Measurements from ENCODE around the gene GPS1. TPM values are rescaled to one million over a fixed set of nuclear protein-coding genes. Genes with fewer than 3 reads are reported as not detected.

Gene GPS1
- total and polyA plus RNA-seq, 9 of the 15 experiments (the other 6 are each of a cell fraction or from before 2014, with no cell fraction given): 3.1 to 167 (median 69.9) TPM

DNA sequence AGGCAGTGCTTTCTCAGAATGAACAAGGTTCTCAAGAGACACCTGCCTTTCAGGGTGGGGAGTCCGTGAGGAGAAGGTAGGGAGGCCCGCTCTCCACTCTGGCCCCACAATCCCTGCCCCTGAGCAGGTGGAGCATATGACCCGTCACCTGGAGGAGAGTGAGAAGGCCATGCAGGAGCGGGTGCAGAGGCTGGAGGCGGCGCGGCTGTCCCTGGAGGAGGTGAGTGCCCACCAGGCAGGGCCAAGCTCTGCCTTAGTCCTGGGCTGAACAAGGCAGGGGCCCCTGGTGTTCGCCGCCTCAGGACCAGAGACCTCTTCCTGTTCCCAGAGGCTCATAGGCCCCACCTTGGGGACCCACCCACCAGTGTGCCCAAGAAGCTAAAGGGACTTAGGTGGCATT lies 22.7 kb upstream of the GPS1 start (continued):
- TF ChIP-seq, protein P1, sequence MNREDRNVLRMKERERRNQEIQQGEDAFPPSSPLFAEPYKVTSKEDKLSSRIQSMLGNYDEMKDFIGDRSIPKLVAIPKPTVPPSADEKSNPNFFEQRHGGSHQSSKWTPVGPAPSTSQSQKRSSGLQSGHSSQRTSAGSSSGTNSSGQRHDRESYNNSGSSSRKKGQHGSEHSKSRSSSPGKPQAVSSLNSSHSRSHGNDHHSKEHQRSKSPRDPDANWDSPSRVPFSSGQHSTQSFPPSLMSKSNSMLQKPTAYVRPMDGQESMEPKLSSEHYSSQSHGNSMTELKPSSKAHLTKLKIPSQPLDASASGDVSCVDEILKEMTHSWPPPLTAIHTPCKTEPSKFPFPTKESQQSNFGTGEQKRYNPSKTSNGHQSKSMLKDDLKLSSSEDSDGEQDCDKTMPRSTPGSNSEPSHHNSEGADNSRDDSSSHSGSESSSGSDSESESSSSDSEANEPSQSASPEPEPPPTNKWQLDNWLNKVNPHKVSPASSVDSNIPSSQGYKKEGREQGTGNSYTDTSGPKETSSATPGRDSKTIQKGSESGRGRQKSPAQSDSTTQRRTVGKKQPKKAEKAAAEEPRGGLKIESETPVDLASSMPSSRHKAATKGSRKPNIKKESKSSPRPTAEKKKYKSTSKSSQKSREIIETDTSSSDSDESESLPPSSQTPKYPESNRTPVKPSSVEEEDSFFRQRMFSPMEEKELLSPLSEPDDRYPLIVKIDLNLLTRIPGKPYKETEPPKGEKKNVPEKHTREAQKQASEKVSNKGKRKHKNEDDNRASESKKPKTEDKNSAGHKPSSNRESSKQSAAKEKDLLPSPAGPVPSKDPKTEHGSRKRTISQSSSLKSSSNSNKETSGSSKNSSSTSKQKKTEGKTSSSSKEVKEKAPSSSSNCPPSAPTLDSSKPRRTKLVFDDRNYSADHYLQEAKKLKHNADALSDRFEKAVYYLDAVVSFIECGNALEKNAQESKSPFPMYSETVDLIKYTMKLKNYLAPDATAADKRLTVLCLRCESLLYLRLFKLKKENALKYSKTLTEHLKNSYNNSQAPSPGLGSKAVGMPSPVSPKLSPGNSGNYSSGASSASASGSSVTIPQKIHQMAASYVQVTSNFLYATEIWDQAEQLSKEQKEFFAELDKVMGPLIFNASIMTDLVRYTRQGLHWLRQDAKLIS (CRISPR knock-in tag; IDR thresholded peaks at IDR 0.05): no peak
- no peak for TF ChIP-seq CTBP1 (IDR thresholded peaks at IDR 0.05; ENCODE audit: borderline replicate concordance)
- TF ChIP-seq, protein P2, sequence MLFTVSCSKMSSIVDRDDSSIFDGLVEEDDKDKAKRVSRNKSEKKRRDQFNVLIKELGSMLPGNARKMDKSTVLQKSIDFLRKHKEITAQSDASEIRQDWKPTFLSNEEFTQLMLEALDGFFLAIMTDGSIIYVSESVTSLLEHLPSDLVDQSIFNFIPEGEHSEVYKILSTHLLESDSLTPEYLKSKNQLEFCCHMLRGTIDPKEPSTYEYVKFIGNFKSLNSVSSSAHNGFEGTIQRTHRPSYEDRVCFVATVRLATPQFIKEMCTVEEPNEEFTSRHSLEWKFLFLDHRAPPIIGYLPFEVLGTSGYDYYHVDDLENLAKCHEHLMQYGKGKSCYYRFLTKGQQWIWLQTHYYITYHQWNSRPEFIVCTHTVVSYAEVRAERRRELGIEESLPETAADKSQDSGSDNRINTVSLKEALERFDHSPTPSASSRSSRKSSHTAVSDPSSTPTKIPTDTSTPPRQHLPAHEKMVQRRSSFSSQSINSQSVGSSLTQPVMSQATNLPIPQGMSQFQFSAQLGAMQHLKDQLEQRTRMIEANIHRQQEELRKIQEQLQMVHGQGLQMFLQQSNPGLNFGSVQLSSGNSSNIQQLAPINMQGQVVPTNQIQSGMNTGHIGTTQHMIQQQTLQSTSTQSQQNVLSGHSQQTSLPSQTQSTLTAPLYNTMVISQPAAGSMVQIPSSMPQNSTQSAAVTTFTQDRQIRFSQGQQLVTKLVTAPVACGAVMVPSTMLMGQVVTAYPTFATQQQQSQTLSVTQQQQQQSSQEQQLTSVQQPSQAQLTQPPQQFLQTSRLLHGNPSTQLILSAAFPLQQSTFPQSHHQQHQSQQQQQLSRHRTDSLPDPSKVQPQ (CRISPR knock-in tag; IDR thresholded peaks at IDR 0.05; ENCODE audit: borderline replicate concordance): no peak
- TF ChIP-seq ELF1 (tag; IDR thresholded peaks at IDR 0.05): no peak
- TF ChIP-seq RBBP5 (IDR thresholded peaks at IDR 0.05; ENCODE audit: borderline replicate concordance, insufficient read depth, low read length, poor library complexity, severe bottlenecking): no peak
- TF ChIP-seq YBX1 (IDR thresholded peaks at IDR 0.05): no peak
- TF ChIP-seq, protein P3, sequence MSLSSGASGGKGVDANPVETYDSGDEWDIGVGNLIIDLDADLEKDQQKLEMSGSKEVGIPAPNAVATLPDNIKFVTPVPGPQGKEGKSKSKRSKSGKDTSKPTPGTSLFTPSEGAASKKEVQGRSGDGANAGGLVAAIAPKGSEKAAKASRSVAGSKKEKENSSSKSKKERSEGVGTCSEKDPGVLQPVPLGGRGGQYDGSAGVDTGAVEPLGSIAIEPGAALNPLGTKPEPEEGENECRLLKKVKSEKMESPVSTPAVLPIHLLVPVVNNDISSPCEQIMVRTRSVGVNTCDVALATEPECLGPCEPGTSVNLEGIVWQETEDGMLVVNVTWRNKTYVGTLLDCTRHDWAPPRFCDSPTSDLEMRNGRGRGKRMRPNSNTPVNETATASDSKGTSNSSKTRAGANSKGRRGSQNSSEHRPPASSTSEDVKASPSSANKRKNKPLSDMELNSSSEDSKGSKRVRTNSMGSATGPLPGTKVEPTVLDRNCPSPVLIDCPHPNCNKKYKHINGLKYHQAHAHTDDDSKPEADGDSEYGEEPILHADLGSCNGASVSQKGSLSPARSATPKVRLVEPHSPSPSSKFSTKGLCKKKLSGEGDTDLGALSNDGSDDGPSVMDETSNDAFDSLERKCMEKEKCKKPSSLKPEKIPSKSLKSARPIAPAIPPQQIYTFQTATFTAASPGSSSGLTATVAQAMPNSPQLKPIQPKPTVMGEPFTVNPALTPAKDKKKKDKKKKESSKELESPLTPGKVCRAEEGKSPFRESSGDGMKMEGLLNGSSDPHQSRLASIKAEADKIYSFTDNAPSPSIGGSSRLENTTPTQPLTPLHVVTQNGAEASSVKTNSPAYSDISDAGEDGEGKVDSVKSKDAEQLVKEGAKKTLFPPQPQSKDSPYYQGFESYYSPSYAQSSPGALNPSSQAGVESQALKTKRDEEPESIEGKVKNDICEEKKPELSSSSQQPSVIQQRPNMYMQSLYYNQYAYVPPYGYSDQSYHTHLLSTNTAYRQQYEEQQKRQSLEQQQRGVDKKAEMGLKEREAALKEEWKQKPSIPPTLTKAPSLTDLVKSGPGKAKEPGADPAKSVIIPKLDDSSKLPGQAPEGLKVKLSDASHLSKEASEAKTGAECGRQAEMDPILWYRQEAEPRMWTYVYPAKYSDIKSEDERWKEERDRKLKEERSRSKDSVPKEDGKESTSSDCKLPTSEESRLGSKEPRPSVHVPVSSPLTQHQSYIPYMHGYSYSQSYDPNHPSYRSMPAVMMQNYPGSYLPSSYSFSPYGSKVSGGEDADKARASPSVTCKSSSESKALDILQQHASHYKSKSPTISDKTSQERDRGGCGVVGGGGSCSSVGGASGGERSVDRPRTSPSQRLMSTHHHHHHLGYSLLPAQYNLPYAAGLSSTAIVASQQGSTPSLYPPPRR (CRISPR knock-in tag; IDR thresholded peaks at IDR 0.05; ENCODE audit: borderline replicate concordance): no peak
- TF ChIP-seq SETDB1 (IDR thresholded peaks at IDR 0.05; ENCODE audit: low read length): no peak
- TF ChIP-seq, protein P4, sequence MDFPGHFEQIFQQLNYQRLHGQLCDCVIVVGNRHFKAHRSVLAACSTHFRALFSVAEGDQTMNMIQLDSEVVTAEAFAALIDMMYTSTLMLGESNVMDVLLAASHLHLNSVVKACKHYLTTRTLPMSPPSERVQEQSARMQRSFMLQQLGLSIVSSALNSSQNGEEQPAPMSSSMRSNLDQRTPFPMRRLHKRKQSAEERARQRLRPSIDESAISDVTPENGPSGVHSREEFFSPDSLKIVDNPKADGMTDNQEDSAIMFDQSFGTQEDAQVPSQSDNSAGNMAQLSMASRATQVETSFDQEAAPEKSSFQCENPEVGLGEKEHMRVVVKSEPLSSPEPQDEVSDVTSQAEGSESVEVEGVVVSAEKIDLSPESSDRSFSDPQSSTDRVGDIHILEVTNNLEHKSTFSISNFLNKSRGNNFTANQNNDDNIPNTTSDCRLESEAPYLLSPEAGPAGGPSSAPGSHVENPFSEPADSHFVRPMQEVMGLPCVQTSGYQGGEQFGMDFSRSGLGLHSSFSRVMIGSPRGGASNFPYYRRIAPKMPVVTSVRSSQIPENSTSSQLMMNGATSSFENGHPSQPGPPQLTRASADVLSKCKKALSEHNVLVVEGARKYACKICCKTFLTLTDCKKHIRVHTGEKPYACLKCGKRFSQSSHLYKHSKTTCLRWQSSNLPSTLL (IDR thresholded peaks at IDR 0.05): no peak
- TF ChIP-seq, protein P5, sequence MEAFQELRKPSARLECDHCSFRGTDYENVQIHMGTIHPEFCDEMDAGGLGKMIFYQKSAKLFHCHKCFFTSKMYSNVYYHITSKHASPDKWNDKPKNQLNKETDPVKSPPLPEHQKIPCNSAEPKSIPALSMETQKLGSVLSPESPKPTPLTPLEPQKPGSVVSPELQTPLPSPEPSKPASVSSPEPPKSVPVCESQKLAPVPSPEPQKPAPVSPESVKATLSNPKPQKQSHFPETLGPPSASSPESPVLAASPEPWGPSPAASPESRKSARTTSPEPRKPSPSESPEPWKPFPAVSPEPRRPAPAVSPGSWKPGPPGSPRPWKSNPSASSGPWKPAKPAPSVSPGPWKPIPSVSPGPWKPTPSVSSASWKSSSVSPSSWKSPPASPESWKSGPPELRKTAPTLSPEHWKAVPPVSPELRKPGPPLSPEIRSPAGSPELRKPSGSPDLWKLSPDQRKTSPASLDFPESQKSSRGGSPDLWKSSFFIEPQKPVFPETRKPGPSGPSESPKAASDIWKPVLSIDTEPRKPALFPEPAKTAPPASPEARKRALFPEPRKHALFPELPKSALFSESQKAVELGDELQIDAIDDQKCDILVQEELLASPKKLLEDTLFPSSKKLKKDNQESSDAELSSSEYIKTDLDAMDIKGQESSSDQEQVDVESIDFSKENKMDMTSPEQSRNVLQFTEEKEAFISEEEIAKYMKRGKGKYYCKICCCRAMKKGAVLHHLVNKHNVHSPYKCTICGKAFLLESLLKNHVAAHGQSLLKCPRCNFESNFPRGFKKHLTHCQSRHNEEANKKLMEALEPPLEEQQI (IDR thresholded peaks at IDR 0.05): no peak

All from K562 (cell line).